Naive thymus-derived CD8-positive, alpha-beta T cell (primary cell): ENCODE measurements around the gene HES6. TPM values are rescaled to one million over a fixed set of nuclear protein-coding genes. Genes with fewer than 3 reads are reported as not detected.
"Not testable (repeated sequence)": the region's sequence is repeated elsewhere in the genome, so short reads cannot be mapped to it uniquely, and the experiment has no call there.

ENCODE experiments used
- ATAC-seq, 2 donors: fragments of 150-1000 bp; cut with Tn5 transposase in 1 of 2; sonication (Bioruptor Pico), chemical (Tn5 transposase) in 1 of 2; 1 replicate in 1 of 2; 2 replicates in 1 of 2; pipeline ENCODE4 v1.10.0; 2021; ENCODE audit warnings: mild to moderate bottlenecking in 2 of 2, moderate library complexity in 2 of 2
- POLR2A ChIA-PET: fragments of 350-600 bp; sonication (Branson Sonifier 250); formaldehyde crosslinking; loops from one replicate; lab custom pipeline; 2021; ENCODE audit warnings: antibody characterized with exemption; lab: Charles Lee
- DNase-seq, 10 donors: peaks; one replicate each; pipeline versions ENCODE4 v3.0.0 to v3.0.0-alpha.2; 2020 to 2022
- H3K27ac Mint-ChIP-seq, 10 donors: one replicate each; pipeline ENCODE4 v1.8.0; 2020 to 2022; ENCODE audit warnings: mild to moderate bottlenecking in 10 of 10, mixed read lengths in 10 of 10, moderate library complexity in 4 of 10, inconsistent platforms in 1 of 10
- H3K27me3 Mint-ChIP-seq, 5 donors: one replicate each; pipeline ENCODE4 v1.8.0; 2021 to 2022; ENCODE audit warnings: mixed read lengths in 5 of 5
- H3K36me3 Mint-ChIP-seq, 3 donors: one replicate each; pipeline ENCODE4 v1.8.0; 2020 to 2022; ENCODE audit warnings: mixed read lengths in 3 of 3, mild to moderate bottlenecking in 2 of 3, inconsistent platforms in 1 of 3
- H3K4me1 Mint-ChIP-seq, 4 donors: one replicate each; pipeline ENCODE4 v1.8.0; 2021 to 2022; ENCODE audit warnings: mixed read lengths in 4 of 4
- H3K4me3 Mint-ChIP-seq, 10 donors: one replicate each; pipeline ENCODE4 v1.8.0; 2020 to 2022; ENCODE audit warnings: mild to moderate bottlenecking in 10 of 10, mixed read lengths in 10 of 10, moderate library complexity in 6 of 10, inconsistent platforms in 1 of 10
- H3K9me3 Mint-ChIP-seq, 9 donors: one replicate each; pipeline ENCODE4 v1.8.0; 2020 to 2022; ENCODE audit warnings: mixed read lengths in 9 of 9, mild to moderate bottlenecking in 3 of 9, inconsistent platforms in 1 of 9, moderate library complexity in 1 of 9
- polyA plus RNA-seq, 3 donors: library from polyadenylated mRNA; unstranded; fragments of 300-500 nt; fragmentation: Illumina TruSeq; gene quantifications; one replicate each; pipeline ENCODE4 v1.2.3, GENCODE V29; 2021
- total RNA-seq, 8 experiments: library from RNA in 2 of 8; stranded (reverse) in 2 of 8; gene quantifications; one replicate each; pipeline ENCODE4 v1.2.3 and lab custom pipeline; 2021 to 2026

The HES6 gene
- total and polyA plus RNA-seq, 5 experiments from 2014 or later, result 0.33 to 2.0 (median 1.9) TPM; not detected in 1

- Mint-ChIP-seq H3K27ac (peak overlapping the region in 3 of 10 donors; percentile 60 to 82 (median 66)), H3K9me3 (no peaks in the 10 kb centered on the region), H3K4me1 (peaks cover 33 to 68% (median 53%) of the 10 kb centered on the region in 4 donors), H3K36me3 (peaks cover 0 to 4% (median 2%) of the 10 kb centered on the region in 3 donors), H3K27me3 (no peaks in the 10 kb centered on the region), H3K4me3 (peak overlapping the region in 1 of 10 donors; percentile 51)
- POLR2A ChIA-PET, result no interaction called here
- no peak for DNase-seq
- no peak for ATAC-seq
These were observed 43.3 kb upstream of the HES6 start for GRCh38 chr2:238282861-238283738.

DNA sequence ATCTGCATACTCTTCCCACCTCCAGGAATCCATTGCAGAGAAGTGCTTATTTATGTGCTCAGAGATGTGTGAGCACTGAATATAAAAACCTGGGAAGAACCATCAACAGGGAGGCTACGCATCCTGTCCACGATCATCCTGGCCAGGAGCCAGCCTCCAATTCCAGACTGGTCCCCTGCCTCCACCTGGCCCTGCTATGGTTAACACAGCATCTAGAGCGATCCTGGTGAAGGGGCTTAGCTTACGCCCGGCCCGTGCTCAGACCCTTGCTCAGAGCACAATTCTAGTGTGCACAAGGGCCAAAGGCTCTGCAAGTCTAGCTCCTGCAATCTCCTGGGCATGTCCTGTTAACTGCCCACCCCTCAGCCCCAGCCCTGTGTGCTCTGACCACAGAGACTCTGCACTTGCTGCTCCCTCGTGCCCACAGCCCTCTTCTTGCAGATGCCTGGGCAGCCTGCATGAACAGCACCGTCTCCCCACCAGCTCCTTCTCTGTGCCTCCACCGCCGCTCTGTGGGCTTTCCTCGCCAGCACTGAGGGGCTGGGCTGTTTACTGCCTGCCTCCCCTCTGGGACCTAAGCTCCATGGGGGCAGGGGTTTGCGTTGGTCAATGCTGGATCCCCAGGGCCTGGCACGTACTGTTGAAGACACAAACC is 42.1 kb upstream of the HES6 start:
- Mint-ChIP-seq H3K9me3 (no peaks in the 10 kb centered on the region), H3K4me1 (peaks cover 30 to 60% (median 43%) of the 10 kb centered on the region in 4 donors), H3K27ac (peak overlapping the region in 2 of 10 donors; percentile 16 to 82), H3K4me3 (no peak overlapping the region), H3K36me3 (peaks cover 0 to 15% (median 2%) of the 10 kb centered on the region in 3 donors), H3K27me3 (no peaks in the 10 kb centered on the region)
- POLR2A ChIA-PET, result no interaction called here
- ATAC-seq, result no peak
- no peak for DNase-seq

GRCh38 chr2:238280083-238280825 is 40.4 kb upstream of the HES6 start:
- POLR2A ChIA-PET, result no interaction called here
- Mint-ChIP-seq H3K4me3 (no peak overlapping the region), H3K27me3 (no peaks in the 10 kb centered on the region), H3K9me3 (no peaks in the 10 kb centered on the region), H3K36me3 (peaks cover 0 to 29% (median 6%) of the 10 kb centered on the region in 3 donors), H3K4me1 (peaks cover 26 to 44% (median 30%) of the 10 kb centered on the region in 4 donors), H3K27ac (no peak overlapping the region)
- no peak for ATAC-seq
- no peak for DNase-seq

DNA sequence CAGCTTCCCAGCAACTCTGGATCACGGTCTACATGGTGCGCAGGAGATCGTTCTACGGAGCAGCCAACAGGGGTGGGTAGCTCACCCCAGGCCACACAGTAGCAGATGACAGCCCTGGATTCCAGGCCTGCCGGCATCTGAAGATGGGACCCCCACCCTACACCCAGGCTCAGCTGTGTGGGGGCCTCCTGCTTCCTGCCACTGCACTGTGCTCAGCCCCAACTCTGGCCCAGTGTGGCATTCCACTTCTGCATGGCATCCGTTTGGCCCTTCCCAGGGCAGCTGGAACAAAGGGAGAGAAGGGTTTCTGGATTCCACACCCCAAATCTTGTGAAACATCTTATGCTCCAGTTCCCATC is 39.5 kb upstream of the HES6 start:
- POLR2A ChIA-PET, result no interaction called here
- H3K9me3 Mint-ChIP-seq, result no peaks in the 10 kb centered on the region

DNA sequence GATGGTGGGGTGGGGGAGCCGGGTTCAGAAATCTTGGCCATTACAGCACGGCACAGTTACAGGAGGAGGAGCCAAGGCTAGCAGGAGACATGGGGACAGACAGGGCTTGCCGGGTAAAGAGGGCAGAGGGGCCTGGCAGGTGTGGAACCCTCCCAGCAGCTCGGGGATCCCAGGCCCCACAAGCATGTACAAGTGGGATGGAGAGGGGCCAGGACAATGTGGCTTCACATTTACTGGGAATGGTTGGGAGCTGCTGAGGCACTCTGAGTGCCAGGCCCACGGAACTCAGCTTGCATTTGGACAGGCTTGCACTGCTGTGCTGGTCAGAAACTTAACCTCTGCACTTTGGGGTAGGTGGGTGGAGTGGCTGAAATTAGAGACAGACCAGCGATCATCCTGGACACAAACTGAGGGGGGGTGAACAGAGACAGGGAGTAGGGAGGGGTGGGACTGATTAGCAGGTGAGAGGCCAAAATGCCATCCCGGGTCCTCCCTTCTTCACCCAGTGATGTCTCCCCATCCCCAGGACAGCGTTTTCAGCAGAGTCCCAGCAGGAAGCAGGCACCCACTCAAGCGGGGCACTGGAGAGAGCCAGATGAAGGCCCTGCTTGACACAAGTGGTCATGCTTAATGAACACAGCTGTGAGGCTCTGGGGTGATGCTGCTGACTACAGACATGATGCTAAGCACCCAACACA is 38.9 kb upstream of the HES6 start:
- DNase-seq, result no peak
- Mint-ChIP-seq H3K36me3 (peaks cover 0 to 43% (median 6%) of the 10 kb centered on the region in 3 donors), H3K27ac (peak overlapping the region in 2 of 10 donors; percentile 7 to 61), H3K27me3 (no peaks in the 10 kb centered on the region), H3K9me3 (no peaks in the 10 kb centered on the region), H3K4me1 (peaks cover 23 to 36% (median 25%) of the 10 kb centered on the region in 4 donors), H3K4me3 (no peak overlapping the region)
- POLR2A ChIA-PET, result no interaction called here
- no peak for ATAC-seq

More for the DNA sequence above, 39.5 kb upstream of the HES6 start:
- no peak overlapping the region for H3K4me3 Mint-ChIP-seq
- ATAC-seq, result no peak
- H3K36me3 Mint-ChIP-seq, result peaks cover 0 to 38% (median 6%) of the 10 kb centered on the region in 3 donors
- H3K4me1 Mint-ChIP-seq, result peaks cover 23 to 37% (median 28%) of the 10 kb centered on the region in 4 donors
- no peaks in the 10 kb centered on the region for H3K27me3 Mint-ChIP-seq
- no peak overlapping the region for H3K27ac Mint-ChIP-seq
- no peak for DNase-seq

DNA sequence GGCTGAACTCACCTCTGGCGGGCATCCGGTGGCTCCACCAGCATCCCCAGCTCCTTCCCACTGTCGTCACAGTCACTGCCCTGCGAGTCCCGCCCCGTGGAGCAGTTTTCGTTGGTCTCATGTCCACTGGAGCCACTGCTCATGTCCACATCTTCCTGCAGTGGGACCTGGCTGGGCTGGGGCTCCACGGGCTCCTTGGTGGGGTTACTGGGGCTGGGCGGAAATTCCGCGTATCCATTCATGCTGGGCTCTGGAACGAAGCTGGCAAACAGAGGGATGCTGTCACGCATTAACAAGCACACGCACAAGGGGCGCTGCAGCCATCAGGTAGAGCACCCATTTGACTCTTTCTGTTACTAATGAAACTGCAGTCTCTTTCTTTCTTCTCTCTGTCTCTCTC is 37.9 kb upstream of the HES6 start:
- POLR2A ChIA-PET, result no interaction called here
- DNase-seq, result no peak
- Mint-ChIP-seq H3K36me3 (peaks cover 0 to 54% (median 7%) of the 10 kb centered on the region in 3 donors), H3K27ac (peak overlapping the region in 1 of 10 donors; percentile 61), H3K4me3 (no peak overlapping the region), H3K4me1 (peaks cover 14 to 28% (median 16%) of the 10 kb centered on the region in 4 donors), H3K27me3 (no peaks in the 10 kb centered on the region), H3K9me3 (no peaks in the 10 kb centered on the region)
- ATAC-seq, result no peak

- no peak overlapping the region for H3K27ac Mint-ChIP-seq
- ATAC-seq (no peak), DNase-seq (no peak)
- H3K4me3 Mint-ChIP-seq, result no peak overlapping the region
- H3K9me3 Mint-ChIP-seq, result no peaks in the 10 kb centered on the region
- H3K4me1 Mint-ChIP-seq, result peaks cover 0 to 6% (median 2%) of the 10 kb centered on the region in 4 donors
- peaks cover 0 to 86% (median 7%) of the 10 kb centered on the region in 3 donors for H3K36me3 Mint-ChIP-seq
- H3K27me3 Mint-ChIP-seq, result no peaks in the 10 kb centered on the region
- POLR2A ChIA-PET, result no interaction called here
These were observed 34.5 kb upstream of the HES6 start for GRCh38 chr2:238274152-238274865.

GRCh38 chr2:238273433-238273832 is 33.6 kb upstream of the HES6 start:
- not testable (repeated sequence) for H3K4me3 Mint-ChIP-seq, H3K9me3 Mint-ChIP-seq, H3K27ac Mint-ChIP-seq, H3K4me1 Mint-ChIP-seq, DNase-seq, ATAC-seq, H3K27me3 Mint-ChIP-seq
- POLR2A ChIA-PET, result interaction anchor here (0.7 kb wide), 1 partner anchor 105 kb away, joined by 3 read pairs; no protein-coding TSS in a partner anchor
- peaks cover 0 to 90% (median 7%) of the 10 kb centered on the region in 3 donors for H3K36me3 Mint-ChIP-seq

GRCh38 chr2:238272156-238272555 is 32.3 kb upstream of the HES6 start:
- Mint-ChIP-seq H3K4me3 (no peak overlapping the region), H3K9me3 (no peaks in the 10 kb centered on the region), H3K36me3 (peaks cover 0 to 85% (median 9%) of the 10 kb centered on the region in 3 donors), H3K4me1 (peaks cover 0 to 2% (median 0%) of the 10 kb centered on the region in 4 donors), H3K27ac (no peak overlapping the region), H3K27me3 (no peaks in the 10 kb centered on the region)
- POLR2A ChIA-PET, result no interaction called here
- DNase-seq (no peak), ATAC-seq (no peak)

- H3K9me3 Mint-ChIP-seq, H3K27ac Mint-ChIP-seq, H3K4me1 Mint-ChIP-seq, POLR2A ChIA-PET, ATAC-seq, H3K27me3 Mint-ChIP-seq, H3K4me3 Mint-ChIP-seq, DNase-seq: not testable (repeated sequence)
- H3K36me3 Mint-ChIP-seq, result peaks cover 0 to 83% (median 9%) of the 10 kb centered on the region in 3 donors
These were observed 31.8 kb upstream of the HES6 start for GRCh38 chr2:238271686-238272085.

DNA sequence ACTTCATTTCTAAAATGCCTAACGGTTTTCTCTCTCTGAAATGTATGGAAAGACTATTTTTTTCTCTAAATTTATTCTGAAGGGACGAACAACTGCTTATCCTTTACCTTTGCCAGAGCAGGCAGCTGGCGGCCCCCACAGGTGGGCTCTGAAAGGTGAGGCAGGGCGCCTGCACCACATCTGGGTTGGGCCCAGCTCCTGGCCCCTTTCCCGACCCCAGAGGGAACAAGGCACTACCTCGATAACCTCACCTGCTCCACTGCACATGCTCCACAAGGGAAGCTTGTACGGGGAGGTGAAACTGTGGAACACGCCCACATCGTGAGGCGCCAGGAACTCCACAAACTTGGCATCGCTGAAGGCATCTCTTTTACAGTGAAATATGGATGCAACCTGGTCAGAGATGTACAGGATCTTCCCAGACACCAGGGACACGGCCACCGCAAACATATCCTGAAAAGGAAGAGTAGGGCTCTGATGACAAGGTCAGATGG is 31.3 kb upstream of the HES6 start:
- ATAC-seq, result no peak
- no peaks in the 10 kb centered on the region for H3K27me3 Mint-ChIP-seq
- peaks cover 0 to 3% (median 0%) of the 10 kb centered on the region in 4 donors for H3K4me1 Mint-ChIP-seq
- POLR2A ChIA-PET, result no interaction called here
- H3K4me3 Mint-ChIP-seq, result no peak overlapping the region
- H3K27ac Mint-ChIP-seq, result no peak overlapping the region
- H3K9me3 Mint-ChIP-seq, result no peaks in the 10 kb centered on the region
- DNase-seq, result no peak
- peaks cover 0 to 83% (median 8%) of the 10 kb centered on the region in 3 donors for H3K36me3 Mint-ChIP-seq
